ENCODE measurements around the gene CLCN7. TPM values are rescaled to one million over a fixed set of nuclear protein-coding genes. Genes with fewer than 3 reads are reported as not detected.

CLCN7 gene
- total and polyA plus RNA-seq, 2 donors (not counting 3 experiments of a cell fraction or from before 2014, with no cell fraction given), result 59.8 to 94.9 TPM

DNA sequence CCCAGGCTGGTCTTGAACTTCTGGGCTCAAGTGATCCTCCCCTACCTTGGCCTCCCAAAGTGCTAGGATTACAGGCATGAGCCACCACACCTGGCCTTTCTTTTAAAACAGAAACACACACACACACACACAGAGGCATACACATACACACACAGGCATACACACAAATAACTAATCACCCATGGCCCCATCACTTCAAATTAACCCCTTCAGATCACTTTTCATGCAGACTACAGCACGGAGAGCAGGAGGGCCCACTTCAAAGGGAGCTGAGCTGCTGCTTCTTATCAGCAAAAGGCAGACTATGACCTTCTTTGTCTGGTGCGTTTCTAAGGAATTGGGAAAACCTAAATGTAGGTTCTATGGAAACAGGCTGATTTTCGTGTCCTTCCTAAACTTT is 1.9 kb downstream of the CLCN7 start:
- no TSS peak for BruUV-seq (replicated peaks)
- Histone ChIP-seq H3K4me1 (ENCODE audit: control insufficient read depth, extremely low read depth, insufficient read depth, low read length) (peaks cover 5% of the 10 kb centered on the region), H3K27me3 (ENCODE audit: control insufficient read depth in 2 of 2, insufficient read depth in 2 of 2, low read length in 2 of 2) (no peaks in the 10 kb centered on the region), H3K4me3 (replicated peaks in 1 of 3; ENCODE audit: insufficient read depth in 1 of 3, low read depth in 1 of 3, low read length in 3 of 3) (no peak overlapping the region), H3K4me2 (ENCODE audit: insufficient read depth, low read length) (no peak overlapping the region), H2AFZ (ENCODE audit: low read depth, low read length) (no peak overlapping the region), H3K9me3 (replicated peaks; ENCODE audit: control insufficient read depth, insufficient read depth, low read length) (no peaks in the 10 kb centered on the region), H3K9ac (replicated peaks; ENCODE audit: extremely low read depth, insufficient read depth, low read length) (no peak overlapping the region), H3K27ac (ENCODE audit: insufficient read depth, low read depth, low read length) (no peak overlapping the region), H4K20me1 (replicated peaks; ENCODE audit: control insufficient read depth, extremely low read depth, insufficient read depth, low read length) (no peaks in the 10 kb centered on the region), H3K36me3 (ENCODE audit: control insufficient read depth in 2 of 2, extremely low read depth in 1 of 2, insufficient read depth in 2 of 2, low read length in 2 of 2) (no peaks in the 10 kb centered on the region), H3K79me2 (ENCODE audit: control insufficient read depth, insufficient read depth, low read length) (peaks cover 23% of the 10 kb centered on the region), H3K9me1 (replicated peaks; ENCODE audit: control insufficient read depth, extremely low read depth, insufficient read depth, low read length) (no peaks in the 10 kb centered on the region)
- CTCF ChIA-PET, result no interaction called here
- intact Hi-C loops (cut with micrococcal nuclease), result no loop called here
- POLR2A ChIA-PET, result no interaction called here
- dilution Hi-C loops (cut with MboI; ENCODE audit: extremely low pct_ligation_motif_present, low sequenced_read_pairs), result no loop called here
- FAIRE-seq (no peak), DNase-seq (ENCODE audit: low read depth, low spot score) (no peak)
- TF ChIP-seq JUN (IDR thresholded peaks at IDR 0.05; ENCODE audit: borderline replicate concordance, insufficient read depth, insufficient read length, low read depth), result no peak
- no peak for TF ChIP-seq FOS (IDR thresholded peaks at IDR 0.05; ENCODE audit: borderline replicate concordance, insufficient read depth, low read length)
- no peak for TF ChIP-seq MYC (IDR thresholded peaks at IDR 0.05; ENCODE audit: low read depth, low read length)
- TF ChIP-seq CTCF (IDR thresholded peaks at IDR 0.05; ENCODE audit: extremely low read depth in 1 of 2, insufficient read depth in 1 of 2, low read depth in 1 of 2, low read length in 2 of 2), result no peak
- no peak for TF ChIP-seq EZH2 (IDR thresholded peaks at IDR 0.05; ENCODE audit: borderline replicate concordance, low read depth, low read length, severe bottlenecking)
- TF ChIP-seq GATA2 (IDR thresholded peaks at IDR 0.05; ENCODE audit: insufficient read depth, insufficient read length, low read depth, low read length), result no peak
- no peak for TF ChIP-seq POLR2AphosphoS5 (IDR thresholded peaks at IDR 0.05; ENCODE audit: insufficient read depth, low read depth, low read length)
- TF ChIP-seq, protein P1, sequence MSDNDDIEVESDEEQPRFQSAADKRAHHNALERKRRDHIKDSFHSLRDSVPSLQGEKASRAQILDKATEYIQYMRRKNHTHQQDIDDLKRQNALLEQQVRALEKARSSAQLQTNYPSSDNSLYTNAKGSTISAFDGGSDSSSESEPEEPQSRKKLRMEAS (IDR thresholded peaks at IDR 0.05; ENCODE audit: insufficient read depth, insufficient read length), result no peak
- no peak for TF ChIP-seq POLR2A (IDR thresholded peaks at IDR 0.05; ENCODE audit: low read depth, low read length)
